Tibial nerve (tissue), 4 donors: Measurements from ENCODE around the gene DARS2. TPM values are rescaled to one million over a fixed set of nuclear protein-coding genes. Genes with fewer than 3 reads are reported as not detected.
A peak's percentile ranks its signal among the peaks of the same experiment; 100 is the strongest.

Experiments used
- DNase-seq, 2 donors: peaks; one replicate each; pipeline ENCODE4 v3.0.0-alpha.2; 2019; ENCODE audit warnings: low spot score in 2 of 2
- H3K27ac ChIP-seq, 4 donors: fragments of 200-600 bp; sonication (generic) in 3 of 4; one replicate each; pipeline ENCODE4 v1.5.1; 2017 to 2019; ENCODE audit warnings: mild to moderate bottlenecking in 1 of 4
- H3K27me3 ChIP-seq, 2 donors: fragments of 200-600 bp; sonication (generic) in 1 of 2; one replicate each; pipeline versions ENCODE4 v1.5.1 to v1.6.0; 2017 to 2019
- H3K36me3 ChIP-seq, 3 donors: fragments of 200-600 bp; sonication (generic); one replicate each; pipeline ENCODE4 v1.5.1; 2018 to 2019
- H3K4me1 ChIP-seq, 4 donors: fragments of 200-600 bp; sonication (generic) in 3 of 4; one replicate each; pipeline ENCODE4 v1.5.1; 2017 to 2019
- H3K4me3 ChIP-seq, 4 donors: fragments of 200-600 bp; sonication (generic) in 3 of 4; one replicate each; pipeline ENCODE4 v1.5.1; 2017 to 2019; ENCODE audit warnings: mild to moderate bottlenecking in 1 of 4, moderate library complexity in 1 of 4
- H3K9me3 ChIP-seq, 4 donors: fragments of 200-600 bp; sonication (generic) in 3 of 4; one replicate each; pipeline ENCODE4 v1.5.1; 2017 to 2019
- EP300 ChIP-seq, 2 donors: sonication (generic); formaldehyde crosslinking; IDR thresholded peaks; one replicate each; pipeline ENCODE4 v1.6.1; 2017; ENCODE audit warnings: antibody characterized with exemption in 2 of 2, mild to moderate bottlenecking in 1 of 2
- POLR2A ChIP-seq, 2 donors: fragments of 450-650 bp; IDR thresholded peaks; one replicate each; pipeline ENCODE4 v1.6.1; 2017; ENCODE audit warnings: antibody characterized with exemption in 2 of 2, mild to moderate bottlenecking in 2 of 2, moderate library complexity in 2 of 2
- WGBS, 2 donors: methylation state at CpG; one replicate each; pipeline ENCODE4 v1.1.5; 2018; 5-methylcytosine and 5-hydroxymethylcytosine counted together
- total RNA-seq, 4 donors: library from RNA; depleted of rRNA; stranded (reverse); fragments of >200 nt; gene quantifications; one replicate each; pipeline ENCODE4 v1.1.0, GENCODE V29; 2016
- TF ChIP-seq, protein P1 (sequence below), 5 experiments: fragments of 200-600 bp in 3 of 5; fragments of 450-650 bp in 2 of 5; sonication (generic) in 3 of 5; IDR thresholded peaks; one replicate each; pipeline ENCODE4 v1.5.1; 2016 to 2019; ENCODE audit warnings: antibody characterized with exemption in 5 of 5, mild to moderate bottlenecking in 3 of 5, moderate library complexity in 2 of 5

Gene DARS2
- total RNA-seq, 4 donors from 2014 or later, result 10.4 to 18.8 (median 12.3) TPM

DNA sequence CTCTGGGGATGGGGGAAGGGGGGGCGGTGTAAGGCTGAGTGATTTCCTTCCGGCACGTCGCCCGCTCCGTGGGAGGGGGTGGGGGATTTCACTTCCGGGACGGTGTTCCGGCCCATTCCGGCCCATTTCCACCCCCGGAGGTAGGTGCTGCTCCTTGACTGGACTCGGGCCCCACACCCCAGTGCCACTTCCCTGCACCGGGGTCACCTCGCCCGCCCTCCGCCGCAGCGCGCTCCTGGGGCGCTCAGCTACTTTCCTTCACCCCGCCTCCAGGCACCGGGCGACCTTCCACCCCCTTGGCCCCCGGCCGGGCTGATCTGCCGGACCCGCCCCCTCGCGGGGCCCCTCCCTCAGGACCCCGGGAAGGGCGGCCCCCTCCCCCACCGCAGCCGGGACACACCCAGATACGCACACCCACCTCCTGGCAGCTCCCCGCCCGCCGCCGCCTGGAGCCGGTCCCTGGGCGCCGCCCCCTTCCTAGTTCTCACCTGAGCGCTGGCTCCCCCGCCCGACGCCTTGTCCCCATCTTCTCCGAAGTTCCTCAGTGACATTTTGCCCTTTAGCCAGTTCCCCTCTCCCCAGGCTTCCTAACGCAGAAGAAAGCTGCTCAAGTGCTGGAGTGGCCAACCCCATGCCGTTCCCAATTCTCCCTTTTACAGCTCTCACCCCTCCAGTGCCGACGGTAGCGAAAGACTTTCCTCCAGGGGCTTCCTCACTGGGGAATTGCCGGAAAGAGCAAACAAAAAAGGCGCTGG is 44.0 kb downstream of the DARS2 start, which contains the start of gene ZBTB37:
Gene ZBTB37 (plus strand): TSS at position 115 of the 755 bp plus-strand sequence. CDS start 1,846 bp downstream, outside the sequence.
- H3K27me3 ChIP-seq, result no peaks in the 10 kb centered on the region
- H3K27ac ChIP-seq, result peak within 1 kb of the TSS; percentile 94 to 96 (median 95)
- peak within 1 kb of the TSS; percentile 66 to 98 (median 82) for H3K4me3 ChIP-seq
- peak; percentile 70 to 72 for DNase-seq
- H3K9me3 ChIP-seq, result no peaks in the 10 kb centered on the region
- WGBS, 2 donors, result 0 to 1% methylated on average over 25 to 38 of the region's 53 CpGs
- TF ChIP-seq POLR2A (IDR thresholded peaks at IDR 0.05), result no peak
- TF ChIP-seq EP300 (IDR thresholded peaks at IDR 0.05), result peak in 1 of 2 donors; percentile 17
- TF ChIP-seq, protein P1, sequence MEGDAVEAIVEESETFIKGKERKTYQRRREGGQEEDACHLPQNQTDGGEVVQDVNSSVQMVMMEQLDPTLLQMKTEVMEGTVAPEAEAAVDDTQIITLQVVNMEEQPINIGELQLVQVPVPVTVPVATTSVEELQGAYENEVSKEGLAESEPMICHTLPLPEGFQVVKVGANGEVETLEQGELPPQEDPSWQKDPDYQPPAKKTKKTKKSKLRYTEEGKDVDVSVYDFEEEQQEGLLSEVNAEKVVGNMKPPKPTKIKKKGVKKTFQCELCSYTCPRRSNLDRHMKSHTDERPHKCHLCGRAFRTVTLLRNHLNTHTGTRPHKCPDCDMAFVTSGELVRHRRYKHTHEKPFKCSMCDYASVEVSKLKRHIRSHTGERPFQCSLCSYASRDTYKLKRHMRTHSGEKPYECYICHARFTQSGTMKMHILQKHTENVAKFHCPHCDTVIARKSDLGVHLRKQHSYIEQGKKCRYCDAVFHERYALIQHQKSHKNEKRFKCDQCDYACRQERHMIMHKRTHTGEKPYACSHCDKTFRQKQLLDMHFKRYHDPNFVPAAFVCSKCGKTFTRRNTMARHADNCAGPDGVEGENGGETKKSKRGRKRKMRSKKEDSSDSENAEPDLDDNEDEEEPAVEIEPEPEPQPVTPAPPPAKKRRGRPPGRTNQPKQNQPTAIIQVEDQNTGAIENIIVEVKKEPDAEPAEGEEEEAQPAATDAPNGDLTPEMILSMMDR (IDR thresholded peaks at IDR 0.05), result no peak
- H3K4me1 ChIP-seq, result peaks cover 0 to 52% (median 23%) of the 10 kb centered on the region in 4 donors
- H3K36me3 ChIP-seq, result peaks cover 0 to 61% (median 17%) of the 10 kb centered on the region in 3 donors

DNA sequence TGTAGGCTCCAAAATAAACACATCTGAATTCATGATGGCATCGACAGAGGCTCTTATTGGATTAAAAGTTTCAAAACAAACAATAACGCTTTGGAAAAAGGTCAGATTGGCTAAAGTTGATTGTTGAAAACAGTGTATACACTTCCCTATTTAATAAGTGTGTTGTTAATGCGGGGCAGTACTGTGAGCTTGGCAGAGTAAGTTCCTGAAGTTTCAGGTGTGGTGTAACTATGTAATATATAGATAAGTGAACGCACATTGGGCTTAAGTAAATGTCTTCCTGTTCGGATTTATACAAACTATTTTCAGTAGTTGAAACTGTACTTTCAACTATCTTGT is 44.5 kb downstream of the DARS2 start:
- Histone ChIP-seq H3K27ac (peak overlapping the region; percentile 94 to 96 (median 95)), H3K4me3 (peak overlapping the region; percentile 66 to 98 (median 82)), H3K27me3 (no peaks in the 10 kb centered on the region), H3K36me3 (peaks cover 0 to 61% (median 15%) of the 10 kb centered on the region in 3 donors), H3K4me1 (peaks cover 0 to 52% (median 23%) of the 10 kb centered on the region in 4 donors), H3K9me3 (no peaks in the 10 kb centered on the region)
- TF ChIP-seq EP300 (IDR thresholded peaks at IDR 0.05), result no peak
- 2 to 3% methylated on average over 5 of the region's 5 CpGs for WGBS, 2 donors
- DNase-seq, result no peak

DNA sequence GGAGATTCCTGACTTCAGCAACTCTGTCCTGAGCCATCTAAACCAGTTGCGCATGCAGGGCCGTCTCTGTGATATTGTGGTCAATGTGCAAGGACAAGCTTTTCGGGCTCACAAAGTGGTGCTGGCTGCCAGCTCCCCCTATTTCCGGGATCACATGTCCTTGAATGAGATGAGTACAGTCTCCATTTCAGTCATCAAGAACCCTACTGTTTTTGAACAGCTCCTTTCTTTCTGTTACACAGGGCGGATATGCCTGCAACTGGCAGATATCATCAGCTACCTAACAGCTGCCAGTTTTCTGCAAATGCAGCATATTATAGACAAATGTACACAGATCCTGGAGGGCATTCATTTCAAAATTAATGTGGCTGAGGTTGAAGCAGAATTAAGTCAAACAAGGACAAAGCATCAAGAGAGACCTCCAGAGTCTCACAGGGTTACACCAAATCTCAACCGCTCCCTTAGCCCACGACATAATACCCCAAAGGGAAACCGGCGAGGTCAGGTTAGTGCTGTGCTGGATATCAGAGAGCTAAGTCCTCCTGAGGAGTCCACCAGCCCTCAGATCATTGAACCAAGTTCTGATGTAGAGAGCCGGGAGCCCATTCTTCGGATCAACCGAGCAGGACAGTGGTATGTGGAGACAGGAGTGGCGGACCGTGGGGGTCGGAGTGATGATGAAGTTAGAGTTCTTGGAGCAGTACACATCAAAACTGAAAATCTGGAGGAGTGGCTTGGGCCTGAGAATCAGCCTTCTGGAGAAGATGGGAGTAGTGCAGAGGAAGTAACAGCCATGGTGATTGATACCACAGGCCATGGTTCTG is 46.0 kb downstream of the DARS2 start:
- Histone ChIP-seq H3K36me3 (peaks cover 0 to 61% (median under 1%) of the 10 kb centered on the region in 3 donors), H3K27ac (peak overlapping the region in 1 of 4 donors; percentile 95)

DNA sequence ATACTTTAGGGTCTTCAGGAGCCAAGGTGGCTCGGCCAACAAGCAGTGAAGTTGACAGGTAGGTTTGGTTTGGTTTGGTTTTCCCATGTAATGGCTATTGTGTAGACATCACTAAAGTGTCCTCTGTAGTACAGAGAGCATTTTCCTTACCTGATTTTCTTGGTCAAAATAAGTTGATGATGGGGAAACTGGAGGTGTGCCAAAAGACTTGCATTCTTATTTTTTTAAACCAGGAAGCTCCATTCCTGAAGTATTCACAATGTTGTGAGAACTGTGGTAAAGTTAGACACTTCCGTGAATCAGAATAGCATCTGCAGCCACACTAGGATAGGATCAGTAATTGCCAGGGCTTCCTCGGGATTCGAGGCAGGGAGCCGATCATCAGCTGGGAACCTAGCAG is 46.6 kb downstream of the DARS2 start:
- no peaks in the 10 kb centered on the region for H3K9me3 ChIP-seq
- DNase-seq, result no peak
- no peaks in the 10 kb centered on the region for H3K27me3 ChIP-seq
- H3K4me3 ChIP-seq, result no peak overlapping the region
- H3K4me1 ChIP-seq, result peaks cover 0 to 33% (median 13%) of the 10 kb centered on the region in 4 donors
- 78 to 87% methylated on average over 5 of the region's 5 CpGs for WGBS, 2 donors
- TF ChIP-seq, protein P1 (IDR thresholded peaks at IDR 0.05), result no peak
- no peak for TF ChIP-seq EP300 (IDR thresholded peaks at IDR 0.05)
- TF ChIP-seq POLR2A (IDR thresholded peaks at IDR 0.05), result no peak
- H3K27ac ChIP-seq, result no peak overlapping the region
- peaks cover 0 to 61% (median 0%) of the 10 kb centered on the region in 3 donors for H3K36me3 ChIP-seq

More for the DNA sequence above, 46.0 kb downstream of the DARS2 start:
- H3K4me1 ChIP-seq, result peaks cover 0 to 39% (median 18%) of the 10 kb centered on the region in 4 donors
- H3K27me3 ChIP-seq, result no peaks in the 10 kb centered on the region
- no peaks in the 10 kb centered on the region for H3K9me3 ChIP-seq
- DNase-seq, result no peak
- H3K4me3 ChIP-seq, result no peak overlapping the region
- WGBS, 2 donors, result 77 to 84% methylated on average over 15 of the region's 15 CpGs
- TF ChIP-seq EP300 (IDR thresholded peaks at IDR 0.05) (no peak), POLR2A (IDR thresholded peaks at IDR 0.05) (no peak)
- TF ChIP-seq, protein P1 (IDR thresholded peaks at IDR 0.05), result no peak

DNA sequence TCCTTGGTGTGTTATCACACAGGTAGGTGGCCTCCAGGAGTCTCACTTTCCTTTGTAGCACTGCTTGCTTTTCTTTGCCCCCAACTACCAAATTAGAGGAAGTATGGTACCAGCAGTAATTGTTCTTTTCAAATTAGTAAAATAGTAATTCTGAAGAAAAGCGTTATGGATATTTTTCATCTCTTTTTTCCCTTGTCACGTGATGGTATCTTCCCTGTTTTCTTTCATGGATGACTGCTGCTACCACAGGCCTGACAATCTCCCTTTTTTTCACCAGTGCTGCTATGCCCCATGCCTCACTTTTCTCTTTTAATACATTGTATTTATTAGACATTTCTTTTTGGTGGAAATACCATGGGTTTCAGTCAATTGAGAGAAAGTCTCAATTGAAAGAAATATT is 47.0 kb downstream of the DARS2 start:
- peaks cover 0 to 63% (median 0%) of the 10 kb centered on the region in 3 donors for H3K36me3 ChIP-seq
- H3K4me1 ChIP-seq, result peaks cover 0 to 29% (median 10%) of the 10 kb centered on the region in 4 donors
- DNase-seq, result no peak
- H3K4me3 ChIP-seq, result no peak overlapping the region
- TF ChIP-seq, protein P1 (IDR thresholded peaks at IDR 0.05), result no peak
- TF ChIP-seq POLR2A (IDR thresholded peaks at IDR 0.05), result no peak
- TF ChIP-seq EP300 (IDR thresholded peaks at IDR 0.05), result no peak
- H3K9me3 ChIP-seq, result no peaks in the 10 kb centered on the region
- H3K27ac ChIP-seq, result no peak overlapping the region
- WGBS, 2 donors, result 89 to 91% methylated on average over 2 of the region's 2 CpGs
- no peaks in the 10 kb centered on the region for H3K27me3 ChIP-seq
